H1 (cell line): ENCODE results near the gene PIK3R4.

ENCODE experiments used
- CBX5 ChIP-seq: fragments of 300-800, 300-1000 bp; sonication (generic); IDR thresholded peaks from 2 replicates; pipeline ENCODE4 v1.7.1; 2016; ENCODE audit warnings: antibody characterized with exemption, low read length, low read depth
- CHD2 ChIP-seq: IDR thresholded peaks from 2 replicates; pipeline ENCODE4 v1.6.1; 2012; ENCODE audit warnings: low read length, improper control_type of control experiment
- CHD7 ChIP-seq: fragments of 300-600 bp; sonication (generic); IDR thresholded peaks from 2 replicates; pipeline ENCODE4 v1.7.1; 2012; ENCODE audit warnings: low read length, moderate library complexity, mild to moderate bottlenecking, inconsistent platforms; ENCODE audit not compliant: insufficient replicate concordance
- CTCF ChIP-seq, 3 experiments: IDR thresholded peaks; 1 replicate in 2 of 3; 2 replicates in 1 of 3; pipeline versions ENCODE4 v1.5.1 to v1.6.1; 2011; ENCODE audit warnings: low read length in 3 of 3, mild to moderate bottlenecking in 3 of 3, inconsistent platforms in 2 of 3, low read depth in 1 of 3, moderate library complexity in 1 of 3; ENCODE audit not compliant: insufficient read depth in 1 of 3; ENCODE audit errors: control extremely low read depth in 1 of 3
- GTF2F1 ChIP-seq: IDR thresholded peaks from 2 replicates; pipeline ENCODE4 v1.6.1; 2012; ENCODE audit warnings: low read depth, low read length, improper control_type of control experiment, borderline replicate concordance
- PHF8 ChIP-seq: fragments of 200-600 bp; sonication (generic); conservative IDR thresholded peaks from 2 replicates; pipeline ENCODE4 v1.7.1; 2012; ENCODE audit warnings: low read depth, mild to moderate bottlenecking, inconsistent platforms, low read length, moderate library complexity
- POLR2A ChIP-seq, 2 experiments: IDR thresholded peaks; 1 replicate in 1 of 2; 2 replicates in 1 of 2; pipeline ENCODE4 v1.6.1; 2011; ENCODE audit warnings: low read depth in 2 of 2, low read length in 2 of 2, mild to moderate bottlenecking in 2 of 2; ENCODE audit errors: control extremely low read depth in 1 of 2
- POLR2AphosphoS5 ChIP-seq: IDR thresholded peaks from 2 replicates; pipeline ENCODE4 v1.6.1; 2011; ENCODE audit warnings: low read depth, low read length
- POU5F1 ChIP-seq: IDR thresholded peaks from 2 replicates; pipeline ENCODE4 v1.6.1; 2011; ENCODE audit warnings: low read depth, mild to moderate bottlenecking, low read length, moderate library complexity
- TCF12 ChIP-seq: IDR thresholded peaks from 2 replicates; pipeline ENCODE4 v1.6.1; 2011; ENCODE audit warnings: low read depth, mild to moderate bottlenecking, low read length
- ZNF274 ChIP-seq: IDR thresholded peaks from 2 replicates; pipeline ENCODE4 v1.7.0; 2012; ENCODE audit warnings: low read length, borderline replicate concordance; ENCODE audit errors: extremely low read depth

- TF ChIP-seq CTCF (IDR thresholded peaks at IDR 0.05; ENCODE audit: control extremely low read depth in 1 of 3, insufficient read depth in 1 of 3, low read depth in 1 of 3, low read length in 3 of 3) (no peak), GTF2F1 (no peak), POU5F1 (no peak), ZNF274 (no peak), POLR2AphosphoS5 (no peak), TCF12 (no peak), CHD7 (no peak), PHF8 (no peak), CHD2 (no peak), CBX5 (no peak), POLR2A (IDR thresholded peaks at IDR 0.05; ENCODE audit: control extremely low read depth in 1 of 2, low read depth in 2 of 2, low read length in 2 of 2) (no peak)
These were observed 91.7 kb downstream of the PIK3R4 start for GRCh38 chr3:130654921-130655320.
